RWPE2 (cell line): ENCODE measurements around the gene PROZ.

ENCODE experiments used
- ATAC-seq: fragments of 200-7000 bp; cut with Tn5 transposase; 3 replicates; pipeline ENCODE4 v1.9.1; 2021; ENCODE audit warnings: low read depth
- DNase-seq: peaks from one replicate; pipeline ENCODE4 v3.0.0-alpha.2; 2020; ENCODE audit warnings: low spot score
- H3K27ac ChIP-seq: fragments of 450-650 bp; 2 replicates; pipeline ENCODE4 v1.5.1; 2017; ENCODE audit warnings: mild to moderate bottlenecking; ENCODE audit not compliant: poor library complexity, severe bottlenecking
- H3K27me3 ChIP-seq: fragments of 250-450 bp; sonication (Bioruptor Pico); 2 replicates; pipeline ENCODE4 v1.5.1; 2021; ENCODE audit warnings: mild to moderate bottlenecking, moderate library complexity; ENCODE audit not compliant: insufficient read depth, poor library complexity, severe bottlenecking
- H3K36me3 ChIP-seq: fragments of 250-450 bp; sonication (Bioruptor Pico); 2 replicates; pipeline ENCODE4 v1.5.1; 2020; ENCODE audit warnings: low read depth, mild to moderate bottlenecking, moderate library complexity
- H3K4me1 ChIP-seq: fragments of 250-450 bp; sonication (Bioruptor Pico); 2 replicates; pipeline ENCODE4 v1.5.1; 2021; ENCODE audit warnings: mild to moderate bottlenecking, moderate library complexity; ENCODE audit not compliant: insufficient read depth, poor library complexity, severe bottlenecking
- H3K4me3 ChIP-seq: fragments of 250-450 bp; sonication (Bioruptor Pico); 2 replicates; pipeline ENCODE4 v1.5.1; 2021; ENCODE audit warnings: mild to moderate bottlenecking, moderate library complexity; ENCODE audit not compliant: severe bottlenecking
- H3K9me3 ChIP-seq: fragments of 250-450 bp; sonication (Bioruptor Pico); 2 replicates; pipeline ENCODE4 v1.5.1; 2021; ENCODE audit warnings: mild to moderate bottlenecking, moderate library complexity; ENCODE audit not compliant: severe bottlenecking
- CTCF ChIP-seq: fragments of 450-650 bp; IDR thresholded peaks from one replicate; pipeline ENCODE4 v1.5.1; 2017; ENCODE audit warnings: mild to moderate bottlenecking, moderate library complexity; ENCODE audit not compliant: poor library complexity, severe bottlenecking

PROZ gene

GRCh38 chr13:113203507-113204377 is 45.3 kb downstream of the PROZ start:
- H3K36me3 ChIP-seq, result peaks cover 55% of the 10 kb centered on the region

GRCh38 chr13:113204378-113204734 is 45.9 kb downstream of the PROZ start:
- ATAC-seq, result no peak
- peaks cover 49% of the 10 kb centered on the region for H3K36me3 ChIP-seq

More at GRCh38 chr13:113203507-113204377, 45.3 kb downstream of the PROZ start:
- peaks cover 7% of the 10 kb centered on the region for H3K4me1 ChIP-seq
- H3K27me3 ChIP-seq, result no peaks in the 10 kb centered on the region
- no peak overlapping the region for H3K27ac ChIP-seq
- ATAC-seq, result no peak
- no peak for TF ChIP-seq CTCF
- no peak overlapping the region for H3K4me3 ChIP-seq
- H3K9me3 ChIP-seq, result no peaks in the 10 kb centered on the region
- no peak for DNase-seq

GRCh38 chr13:113205428-113205931 is 47.0 kb downstream of the PROZ start:
- TF ChIP-seq CTCF, result no peak
- H3K4me1 ChIP-seq, result peaks cover 7% of the 10 kb centered on the region
- ATAC-seq, result no peak
- no peak overlapping the region for H3K4me3 ChIP-seq
- peaks cover 43% of the 10 kb centered on the region for H3K36me3 ChIP-seq
- no peak overlapping the region for H3K27ac ChIP-seq
- no peak for DNase-seq
- no peaks in the 10 kb centered on the region for H3K27me3 ChIP-seq
- H3K9me3 ChIP-seq, result no peaks in the 10 kb centered on the region

More at GRCh38 chr13:113204378-113204734, 45.9 kb downstream of the PROZ start:
- Histone ChIP-seq H3K4me1 (peaks cover 7% of the 10 kb centered on the region), H3K27me3 (no peaks in the 10 kb centered on the region), H3K9me3 (no peaks in the 10 kb centered on the region), H3K27ac (no peak overlapping the region), H3K4me3 (no peak overlapping the region)
- DNase-seq, result no peak
- TF ChIP-seq CTCF, result no peak

- peaks cover 14% of the 10 kb centered on the region for H3K4me1 ChIP-seq
- no peaks in the 10 kb centered on the region for H3K27me3 ChIP-seq
- peak overlapping the region; percentile 88 for H3K27ac ChIP-seq
- ATAC-seq (no peak), DNase-seq (no peak)
- peaks cover 50% of the 10 kb centered on the region for H3K36me3 ChIP-seq
- H3K9me3 ChIP-seq, result no peaks in the 10 kb centered on the region
- H3K4me3 ChIP-seq, result peak overlapping the region; percentile 74
- no peak for TF ChIP-seq CTCF
Observed at GRCh38 chr13:113207460-113207859, 49.0 kb downstream of the PROZ start.
